ENCODE results near the gene TMOD1. TPM values are rescaled to one million over a fixed set of nuclear protein-coding genes. Genes with fewer than 3 reads are reported as not detected.

TMOD1 gene
- total RNA-seq, 1 donor from 2014 or later, result 0.49 TPM

DNA sequence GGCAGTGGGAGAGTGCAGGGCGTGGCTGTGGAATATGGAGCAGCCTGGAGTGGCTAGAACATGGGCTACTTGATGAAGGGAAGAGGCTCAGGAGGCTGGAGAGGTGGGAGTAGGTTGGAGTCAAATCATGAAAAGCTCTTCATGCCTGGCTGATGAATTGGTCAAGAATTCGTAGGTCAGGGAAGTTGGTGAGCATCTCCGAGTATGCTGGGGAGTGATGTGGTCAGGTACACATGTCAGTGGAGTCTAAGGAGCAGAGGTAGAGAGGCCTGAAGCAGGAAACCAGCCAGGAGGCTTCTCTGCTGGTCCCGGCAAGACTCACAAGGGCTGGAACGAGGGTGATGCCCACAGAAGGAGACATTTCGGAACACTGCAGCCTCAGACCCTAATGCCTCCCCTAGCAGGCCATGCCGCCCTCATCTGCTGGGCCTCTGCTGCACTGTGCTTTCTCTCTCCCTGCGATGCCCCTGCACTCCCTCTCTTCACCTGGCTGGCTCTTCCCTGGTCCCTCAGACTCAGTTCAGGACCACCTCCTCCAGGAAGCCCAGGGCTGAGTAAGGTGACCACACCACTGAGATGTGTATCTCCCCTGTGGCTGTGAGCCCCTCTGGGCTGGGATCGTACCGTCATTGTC is 33.6 kb downstream of the TMOD1 start:
- Mint-ChIP-seq H3K27me3 (ENCODE audit: low read depth) (peaks cover 10% of the 10 kb centered on the region), H3K9me3 (no peaks in the 10 kb centered on the region), H3K36me3 (no peaks in the 10 kb centered on the region), H3K4me3 (no peak overlapping the region), H3K4me1 (no peaks in the 10 kb centered on the region), H3K27ac (no peak overlapping the region)
- no peak for TF ChIP-seq CTCF (IDR thresholded peaks at IDR 0.05; ENCODE audit: unreplicated experiment)
- no peak for DNase-seq (ENCODE audit: low spot score in 2 of 2, unreplicated experiment in 2 of 2)

DNA sequence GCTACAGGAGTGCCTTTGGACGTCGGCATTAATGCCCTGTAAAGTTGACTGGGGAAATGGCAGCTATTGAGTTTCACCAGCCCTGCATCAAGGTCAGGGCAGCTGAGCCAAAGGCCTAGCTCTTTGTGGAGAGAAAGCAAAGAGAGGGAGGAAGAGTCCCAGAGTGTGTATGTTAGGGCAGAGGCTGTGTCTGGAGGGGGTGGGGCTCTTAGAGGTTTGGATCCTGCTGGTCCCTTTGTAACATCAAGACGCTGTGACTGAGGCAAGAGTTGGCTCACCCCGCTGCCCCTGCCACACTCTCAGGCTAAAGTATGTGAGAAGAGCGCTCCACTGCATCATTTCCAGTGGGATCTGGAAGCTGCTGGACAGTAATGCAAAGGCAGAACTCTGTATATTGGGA is 34.3 kb downstream of the TMOD1 start:
- Mint-ChIP-seq H3K36me3 (no peaks in the 10 kb centered on the region), H3K27ac (no peak overlapping the region), H3K9me3 (peaks cover 5% of the 10 kb centered on the region), H3K4me1 (no peaks in the 10 kb centered on the region), H3K4me3 (no peak overlapping the region), H3K27me3 (ENCODE audit: low read depth) (peaks cover 10% of the 10 kb centered on the region)
- no peak for TF ChIP-seq CTCF (IDR thresholded peaks at IDR 0.05; ENCODE audit: unreplicated experiment)
- DNase-seq (ENCODE audit: low spot score in 2 of 2, unreplicated experiment in 2 of 2), result no peak

DNA sequence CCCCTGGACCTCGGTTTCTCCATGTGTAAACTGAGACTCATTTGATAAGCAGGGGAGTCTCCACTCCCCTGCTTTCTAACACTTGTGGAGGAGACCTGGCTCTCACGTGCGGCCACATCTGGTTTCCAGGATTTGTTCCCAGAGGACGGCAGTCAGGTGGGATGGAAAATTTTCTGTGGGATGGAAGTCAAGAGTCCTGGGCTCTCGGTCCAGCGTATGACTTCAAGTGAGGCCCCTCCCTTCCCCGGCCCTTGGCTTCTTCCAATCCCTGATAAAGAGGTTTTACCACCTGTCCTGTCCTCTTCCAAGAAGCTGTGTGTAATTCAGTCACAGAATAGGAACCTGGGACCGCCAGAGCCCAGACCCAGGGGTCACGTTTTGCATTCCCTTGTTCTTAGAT is 35.0 kb downstream of the TMOD1 start:
- H3K4me3 Mint-ChIP-seq, result no peak overlapping the region
- H3K4me1 Mint-ChIP-seq, result no peaks in the 10 kb centered on the region
- peaks cover 10% of the 10 kb centered on the region for H3K27me3 Mint-ChIP-seq (ENCODE audit: low read depth)
- H3K36me3 Mint-ChIP-seq, result no peaks in the 10 kb centered on the region
- TF ChIP-seq CTCF (IDR thresholded peaks at IDR 0.05; ENCODE audit: unreplicated experiment), result no peak
- DNase-seq (ENCODE audit: low spot score in 2 of 2, unreplicated experiment in 2 of 2), result no peak
- no peak overlapping the region for H3K27ac Mint-ChIP-seq
- H3K9me3 Mint-ChIP-seq, result peaks cover 5% of the 10 kb centered on the region

DNA sequence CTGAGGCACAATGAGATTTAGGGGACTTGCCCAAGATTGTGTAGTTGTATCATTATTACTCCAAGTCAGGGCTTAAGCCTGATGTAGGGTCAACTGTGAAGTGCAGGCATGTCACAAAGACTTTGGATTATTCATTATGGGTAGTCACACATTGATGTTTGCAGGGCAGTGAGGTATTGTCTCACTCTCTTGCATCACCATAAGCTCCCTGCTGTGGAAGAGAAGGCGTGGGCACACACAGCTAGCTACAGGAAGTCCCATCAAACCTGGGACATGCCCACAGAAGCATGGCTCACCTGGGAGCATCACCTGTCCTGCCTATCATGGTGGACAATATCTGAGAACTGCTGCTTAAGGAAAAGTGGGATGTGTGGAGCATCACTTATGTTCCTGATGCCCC is 42.1 kb downstream of the TMOD1 start:
- H3K27ac Mint-ChIP-seq, result no peak overlapping the region
- H3K9me3 Mint-ChIP-seq, result peaks cover 5% of the 10 kb centered on the region
- H3K4me3 Mint-ChIP-seq, result no peak overlapping the region
- TF ChIP-seq CTCF (IDR thresholded peaks at IDR 0.05; ENCODE audit: unreplicated experiment), result no peak
- H3K4me1 Mint-ChIP-seq, result no peaks in the 10 kb centered on the region
- H3K27me3 Mint-ChIP-seq (ENCODE audit: low read depth), result peaks cover 10% of the 10 kb centered on the region
- no peaks in the 10 kb centered on the region for H3K36me3 Mint-ChIP-seq
- DNase-seq (ENCODE audit: low spot score in 2 of 2, unreplicated experiment in 2 of 2), result no peak

GRCh38 chr9:97545486-97545885 is 44.0 kb downstream of the TMOD1 start:
- no peak for TF ChIP-seq CTCF (IDR thresholded peaks at IDR 0.05; ENCODE audit: unreplicated experiment)
- H3K9me3 Mint-ChIP-seq, result peaks cover 2% of the 10 kb centered on the region
- DNase-seq (ENCODE audit: low spot score in 2 of 2, unreplicated experiment in 2 of 2), result no peak
- H3K36me3 Mint-ChIP-seq, result no peaks in the 10 kb centered on the region
- H3K27me3 Mint-ChIP-seq (ENCODE audit: low read depth), result peaks cover 17% of the 10 kb centered on the region
- no peak overlapping the region for H3K27ac Mint-ChIP-seq
- no peak overlapping the region for H3K4me3 Mint-ChIP-seq
- H3K4me1 Mint-ChIP-seq, result no peaks in the 10 kb centered on the region
